Measurements from ENCODE around the gene OVOL2. TPM values are rescaled to one million over a fixed set of nuclear protein-coding genes. Genes with fewer than 3 reads are reported as not detected.

OVOL2 gene
- total and polyA plus RNA-seq, 3 donors from 2014 or later: 4.8 to 22.7 (median 7.2) TPM

DNA sequence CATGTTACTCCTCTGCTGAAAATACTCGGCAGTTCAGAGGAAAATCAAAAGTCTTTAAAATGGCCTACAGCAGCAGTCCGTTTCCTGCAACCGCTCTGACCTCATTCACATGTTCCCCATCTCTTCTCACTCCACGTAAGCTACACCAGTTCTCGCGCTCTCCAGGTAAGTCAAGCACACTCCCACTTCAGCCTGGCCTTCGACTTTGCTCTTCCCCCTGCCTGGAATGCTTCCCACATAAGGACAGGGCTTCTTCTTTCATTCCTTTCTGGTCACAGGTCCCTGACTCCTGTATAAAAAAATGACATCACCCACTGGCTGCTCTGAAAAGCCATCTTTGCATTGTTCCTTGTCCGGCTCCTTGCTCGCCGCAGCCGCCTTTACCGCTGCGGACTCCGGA is 46.2 kb downstream of the OVOL2 start:
- Histone ChIP-seq H3K4me1 (peaks cover 10% of the 10 kb centered on the region), H3K9me3 (no peaks in the 10 kb centered on the region), H3K27ac (no peak overlapping the region), H3K36me3 (ENCODE audit: low read depth, missing control alignments) (no peaks in the 10 kb centered on the region), H3K27me3 (no peaks in the 10 kb centered on the region), H3K4me3 (no peak overlapping the region)
- TF ChIP-seq CTCF (IDR thresholded peaks at IDR 0.05): no peak
- TF ChIP-seq POLR2A (IDR thresholded peaks at IDR 0.05): no peak
- no peak for DNase-seq
- intact Hi-C loops (cut with DNase I; ENCODE audit: low total_unique reads): no loop called here
- WGBS, 2 donors: 84 to 87% methylated on average over 14 of the region's 14 CpGs

DNA sequence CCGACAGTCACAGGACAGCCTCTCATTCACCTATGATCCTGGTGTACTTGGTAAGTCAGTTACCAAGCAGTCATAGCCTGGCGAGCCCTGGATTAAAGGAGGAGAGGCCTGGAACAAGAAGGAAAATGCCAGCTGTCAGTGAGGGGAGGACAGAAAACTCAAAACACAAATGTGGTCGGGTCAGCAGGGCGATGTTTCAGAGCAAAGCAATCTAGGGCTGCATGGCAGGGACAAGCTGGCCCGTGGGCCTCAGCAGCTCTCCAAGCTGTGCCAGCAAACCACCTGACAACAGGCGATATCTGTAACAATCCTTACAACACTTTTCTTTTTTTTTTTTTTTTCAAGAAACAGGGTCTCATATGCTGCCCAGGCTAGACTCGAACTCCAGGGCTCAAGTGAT is 48.6 kb downstream of the OVOL2 start:
- H3K27ac ChIP-seq: no peak overlapping the region
- WGBS, 2 donors: 78 to 82% methylated on average over 7 of the region's 7 CpGs
- H3K9me3 ChIP-seq: no peaks in the 10 kb centered on the region

DNA sequence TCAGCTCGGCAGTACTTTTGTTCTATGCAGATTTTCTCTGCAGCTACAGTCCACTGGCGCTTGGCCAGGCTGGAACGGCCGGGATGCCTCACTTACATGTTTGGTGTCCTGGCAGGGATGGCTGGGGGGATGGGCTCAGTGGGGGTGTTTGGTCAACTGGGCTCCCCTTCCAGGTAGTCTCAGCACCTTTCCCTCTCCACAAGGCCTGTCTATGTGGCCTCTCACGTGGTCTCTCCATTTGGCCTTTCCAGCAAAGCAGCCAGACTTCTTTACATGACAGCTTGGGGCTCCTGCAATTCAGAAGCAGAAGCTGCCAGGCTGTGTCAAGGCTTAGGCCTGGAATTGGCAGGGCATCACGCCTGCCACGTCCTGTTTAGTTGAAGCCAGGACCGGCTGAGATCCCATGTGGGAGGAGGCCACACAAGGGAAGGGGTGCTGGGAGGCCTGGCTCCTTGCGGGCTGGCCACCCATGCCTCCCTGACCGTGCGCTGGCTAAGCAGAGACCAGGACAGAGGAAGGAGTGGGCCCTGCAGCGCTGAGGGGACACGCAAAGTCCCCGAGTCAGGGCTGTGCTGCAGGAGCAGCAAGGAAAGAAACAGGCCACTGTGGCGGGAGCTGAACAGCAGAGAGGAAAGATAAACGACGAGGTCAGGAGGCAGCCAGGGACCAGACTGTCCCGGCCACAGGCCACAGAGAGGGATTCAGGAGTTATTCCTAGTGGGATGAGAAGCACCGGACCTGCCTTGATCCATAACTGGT is 50.0 kb downstream of the OVOL2 start:
- 44 to 53% methylated on average over 16 to 19 of the region's 19 CpGs for WGBS, 2 donors
- peak; percentile 47 for DNase-seq
- H3K36me3 ChIP-seq (ENCODE audit: low read depth, missing control alignments): no peaks in the 10 kb centered on the region
- no peaks in the 10 kb centered on the region for H3K9me3 ChIP-seq
- no peaks in the 10 kb centered on the region for H3K27me3 ChIP-seq
- no peak overlapping the region for H3K4me3 ChIP-seq
- H3K27ac ChIP-seq: peak overlapping the region in 1 of 2 donors; percentile 41
- TF ChIP-seq CTCF (IDR thresholded peaks at IDR 0.05): no peak
- no peak for TF ChIP-seq POLR2A (IDR thresholded peaks at IDR 0.05)
- intact Hi-C loops (cut with DNase I; ENCODE audit: low total_unique reads): no loop called here
- peaks cover 22% of the 10 kb centered on the region for H3K4me1 ChIP-seq

More for the DNA sequence above, 48.6 kb downstream of the OVOL2 start:
- TF ChIP-seq CTCF (IDR thresholded peaks at IDR 0.05) (no peak), POLR2A (IDR thresholded peaks at IDR 0.05) (no peak)
- DNase-seq: peak; percentile 22
- no peaks in the 10 kb centered on the region for H3K36me3 ChIP-seq (ENCODE audit: low read depth, missing control alignments)
- H3K27me3 ChIP-seq: no peaks in the 10 kb centered on the region
- intact Hi-C loops (cut with DNase I; ENCODE audit: low total_unique reads): no loop called here
- H3K4me3 ChIP-seq: no peak overlapping the region
- H3K4me1 ChIP-seq: peaks cover 18% of the 10 kb centered on the region

DNA sequence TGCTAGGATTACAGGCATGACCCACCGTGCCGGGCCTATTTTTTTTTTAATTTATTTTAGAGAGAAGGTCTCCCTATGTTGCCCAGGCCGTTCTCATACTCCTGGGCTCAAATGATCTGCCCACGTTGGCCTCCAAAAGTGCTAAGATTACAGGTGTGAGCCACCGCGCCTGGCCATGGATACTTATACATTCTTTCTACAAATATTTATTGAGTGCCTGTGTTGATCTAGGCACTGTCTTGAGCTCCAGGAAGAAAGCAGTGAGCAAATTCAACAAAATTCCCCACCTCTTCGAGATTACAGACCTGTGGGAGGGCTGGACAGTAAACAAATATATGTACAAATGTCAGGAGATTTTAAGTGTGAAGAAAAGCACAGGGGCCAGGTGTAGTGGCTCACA is 51.0 kb downstream of the OVOL2 start:
- no peak overlapping the region for H3K27ac ChIP-seq
- H3K27me3 ChIP-seq: no peaks in the 10 kb centered on the region

More for the DNA sequence above, 51.0 kb downstream of the OVOL2 start:
- 92% methylated on average over 7 of the region's 7 CpGs for WGBS, 2 donors
- Histone ChIP-seq H3K4me3 (no peak overlapping the region), H3K4me1 (peaks cover 22% of the 10 kb centered on the region), H3K9me3 (no peaks in the 10 kb centered on the region), H3K36me3 (ENCODE audit: low read depth, missing control alignments) (no peaks in the 10 kb centered on the region)
- TF ChIP-seq CTCF (IDR thresholded peaks at IDR 0.05) (no peak), POLR2A (IDR thresholded peaks at IDR 0.05) (no peak)
- DNase-seq: no peak
- intact Hi-C loops (cut with DNase I; ENCODE audit: low total_unique reads): no loop called here
